HG03159 (cell line): ENCODE measurements around the gene CENPB.

Source experiments
- ATAC-seq: cut with Tn5 transposase; IDR thresholded peaks from one replicate; pipeline ENCODE4 v1.9.1; 2021; ENCODE audit warnings: mild to moderate bottlenecking, moderate library complexity; ENCODE audit not compliant: unreplicated experiment

CENPB gene

GRCh38 chr20:3751305-3751674 is 35.2 kb downstream of the CENPB start:
- no peak for ATAC-seq

DNA sequence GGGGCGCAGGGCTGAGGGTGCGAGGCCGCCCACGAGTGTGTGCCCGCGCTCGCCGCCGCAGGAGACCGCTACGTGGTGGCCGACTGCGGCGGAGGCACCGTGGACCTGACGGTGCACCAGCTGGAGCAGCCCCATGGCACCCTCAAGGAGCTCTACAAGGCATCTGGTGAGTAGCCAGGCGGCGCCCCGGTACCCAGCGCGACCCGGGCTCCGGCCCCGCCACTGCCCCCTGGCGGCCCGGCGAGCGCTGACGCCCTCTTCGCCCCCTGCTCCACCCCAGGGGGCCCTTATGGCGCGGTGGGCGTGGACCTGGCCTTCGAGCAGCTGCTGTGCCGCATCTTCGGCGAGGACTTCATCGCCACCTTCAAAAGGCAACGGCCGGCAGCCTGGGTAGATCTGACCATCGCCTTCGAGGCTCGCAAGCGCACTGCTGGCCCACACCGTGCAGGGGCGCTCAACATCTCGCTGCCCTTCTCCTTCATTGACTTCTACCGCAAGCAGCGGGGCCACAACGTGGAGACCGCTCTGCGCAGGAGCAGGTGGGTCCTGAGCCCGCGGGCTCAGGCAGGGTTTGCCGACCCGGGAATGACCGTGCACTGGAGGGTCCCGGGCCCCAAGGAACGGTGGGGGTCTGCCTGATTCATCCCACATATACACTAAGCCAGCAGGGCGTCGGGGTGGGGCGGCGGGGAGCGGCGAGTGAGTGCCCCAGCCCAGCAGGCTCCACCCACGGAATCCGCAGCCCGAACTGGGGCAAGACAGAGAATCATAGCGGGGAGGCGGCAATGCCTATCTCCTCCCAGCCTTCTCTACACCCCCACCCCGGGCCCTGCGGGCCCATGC is 36.6 kb downstream of the CENPB start:
- ATAC-seq, result no peak

GRCh38 chr20:3749087-3749688 is 37.4 kb downstream of the CENPB start:
- ATAC-seq, result no peak

DNA sequence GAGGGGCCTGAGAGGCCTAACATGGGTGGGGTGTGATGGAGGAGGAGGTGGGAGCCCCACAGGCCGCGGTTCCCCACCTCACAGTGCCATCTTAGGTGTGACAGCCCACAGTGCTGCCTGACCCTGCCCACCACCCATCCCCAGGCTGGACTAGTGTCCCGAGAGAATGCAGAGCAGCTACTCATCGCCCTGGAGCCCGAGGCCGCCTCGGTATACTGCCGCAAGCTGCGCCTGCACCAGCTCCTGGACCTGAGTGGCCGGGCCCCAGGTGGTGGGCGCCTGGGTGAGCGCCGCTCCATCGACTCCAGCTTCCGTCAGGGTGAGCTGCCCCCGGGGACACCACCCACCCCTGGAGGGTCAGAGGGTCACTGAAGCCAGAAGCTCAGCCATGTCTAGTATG is 38.5 kb downstream of the CENPB start:
- no peak for ATAC-seq

DNA sequence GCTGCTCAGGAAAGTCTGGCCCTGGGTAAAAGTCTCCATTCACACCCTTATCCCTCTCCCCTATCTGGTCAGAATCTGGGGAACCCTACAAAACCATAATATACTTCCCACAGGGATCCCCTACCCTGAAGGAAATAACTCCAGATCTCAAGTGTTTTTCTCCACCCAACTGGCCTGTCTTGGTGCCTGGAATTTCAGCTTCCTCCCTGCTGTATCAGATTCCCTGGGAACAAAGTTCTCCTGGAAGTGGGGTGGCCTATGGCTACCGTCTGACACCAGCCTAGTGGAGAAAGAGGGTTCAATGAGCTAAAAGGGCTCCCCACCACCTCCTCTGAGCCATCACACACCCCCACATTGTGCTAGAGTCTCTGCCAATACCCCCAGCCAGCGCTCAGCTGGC is 39.1 kb downstream of the CENPB start:
- ATAC-seq, result no peak

DNA sequence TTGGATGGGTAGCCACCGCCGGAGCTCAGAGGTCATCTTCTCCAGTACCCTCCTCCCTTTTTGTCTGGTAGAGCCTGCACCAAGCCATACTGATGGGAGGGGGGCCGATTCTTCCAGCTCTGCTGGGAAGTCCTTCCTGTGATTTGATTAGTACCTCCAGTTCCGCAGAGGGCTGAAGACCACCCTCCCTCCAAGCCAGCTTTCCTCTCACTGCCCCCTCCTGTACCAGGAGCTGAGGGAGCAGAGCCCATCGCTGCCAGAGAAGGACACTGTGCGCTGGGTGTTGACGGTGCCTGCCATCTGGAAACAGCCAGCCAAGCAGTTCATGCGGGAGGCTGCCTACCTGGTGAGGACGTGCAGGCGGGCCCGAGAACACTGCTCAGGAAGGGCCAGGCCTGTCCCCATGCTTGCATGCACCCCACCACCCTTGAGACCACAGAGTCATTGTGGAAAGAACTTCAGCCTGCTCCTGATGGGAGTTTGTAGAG is 40.8 kb downstream of the CENPB start:
- ATAC-seq, result no peak

GRCh38 chr20:3744806-3745685 is 41.5 kb downstream of the CENPB start:
- ATAC-seq, result no peak

- no peak for ATAC-seq
Observed at GRCh38 chr20:3744037-3744436, 42.5 kb downstream of the CENPB start.

GRCh38 chr20:3743251-3743650 is 43.3 kb downstream of the CENPB start:
- ATAC-seq, result no peak

- ATAC-seq, result no peak
Observed at GRCh38 chr20:3741836-3742458, 44.6 kb downstream of the CENPB start.

- ATAC-seq, result no peak
Observed at GRCh38 chr20:3740615-3741301, 45.8 kb downstream of the CENPB start.

- ATAC-seq, result no peak
Observed at GRCh38 chr20:3739926-3740451, 46.6 kb downstream of the CENPB start.

DNA sequence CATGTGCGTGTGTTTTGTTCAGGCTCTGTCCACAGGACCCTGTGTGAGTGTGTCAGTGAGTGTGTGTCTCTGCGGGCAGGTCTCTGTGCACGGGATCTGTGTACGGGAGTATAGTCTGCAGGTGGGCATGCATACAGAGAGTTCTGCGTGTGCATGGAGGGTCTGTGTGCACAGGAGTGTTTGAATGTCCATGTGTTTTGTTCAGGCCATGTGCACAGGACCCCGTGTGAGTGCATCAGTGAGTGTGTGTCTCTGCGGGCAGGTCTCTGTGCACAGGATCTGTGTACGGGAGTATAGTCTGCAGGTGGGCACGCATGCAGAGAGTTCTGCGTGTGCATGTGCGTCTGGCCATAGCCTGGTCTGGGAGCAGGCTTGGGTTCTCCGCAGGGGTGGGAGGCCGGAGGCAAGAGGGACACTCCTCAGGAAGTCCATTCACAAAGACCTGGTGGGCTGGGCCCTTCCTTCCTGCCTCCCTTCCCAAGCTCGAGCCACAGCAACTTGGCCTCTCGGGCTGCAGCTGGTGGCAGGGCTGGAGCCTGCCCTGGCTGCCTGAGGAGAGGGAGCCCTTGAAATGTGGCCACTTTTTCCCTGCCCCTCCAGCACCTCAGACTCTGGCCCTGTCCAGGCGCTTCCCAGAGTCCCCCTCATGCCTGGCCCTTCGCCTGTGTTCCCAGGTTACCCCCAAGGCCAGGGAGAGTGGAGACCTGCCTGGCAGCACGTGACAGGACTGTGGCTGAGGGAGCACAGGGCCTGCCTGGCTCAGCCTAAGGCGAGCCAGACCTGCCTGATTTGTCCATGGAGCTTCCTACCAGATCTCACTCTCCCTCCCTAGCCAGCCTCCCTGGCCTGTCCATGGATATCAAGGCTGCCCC is 47.2 kb downstream of the CENPB start:
- no peak for ATAC-seq

DNA sequence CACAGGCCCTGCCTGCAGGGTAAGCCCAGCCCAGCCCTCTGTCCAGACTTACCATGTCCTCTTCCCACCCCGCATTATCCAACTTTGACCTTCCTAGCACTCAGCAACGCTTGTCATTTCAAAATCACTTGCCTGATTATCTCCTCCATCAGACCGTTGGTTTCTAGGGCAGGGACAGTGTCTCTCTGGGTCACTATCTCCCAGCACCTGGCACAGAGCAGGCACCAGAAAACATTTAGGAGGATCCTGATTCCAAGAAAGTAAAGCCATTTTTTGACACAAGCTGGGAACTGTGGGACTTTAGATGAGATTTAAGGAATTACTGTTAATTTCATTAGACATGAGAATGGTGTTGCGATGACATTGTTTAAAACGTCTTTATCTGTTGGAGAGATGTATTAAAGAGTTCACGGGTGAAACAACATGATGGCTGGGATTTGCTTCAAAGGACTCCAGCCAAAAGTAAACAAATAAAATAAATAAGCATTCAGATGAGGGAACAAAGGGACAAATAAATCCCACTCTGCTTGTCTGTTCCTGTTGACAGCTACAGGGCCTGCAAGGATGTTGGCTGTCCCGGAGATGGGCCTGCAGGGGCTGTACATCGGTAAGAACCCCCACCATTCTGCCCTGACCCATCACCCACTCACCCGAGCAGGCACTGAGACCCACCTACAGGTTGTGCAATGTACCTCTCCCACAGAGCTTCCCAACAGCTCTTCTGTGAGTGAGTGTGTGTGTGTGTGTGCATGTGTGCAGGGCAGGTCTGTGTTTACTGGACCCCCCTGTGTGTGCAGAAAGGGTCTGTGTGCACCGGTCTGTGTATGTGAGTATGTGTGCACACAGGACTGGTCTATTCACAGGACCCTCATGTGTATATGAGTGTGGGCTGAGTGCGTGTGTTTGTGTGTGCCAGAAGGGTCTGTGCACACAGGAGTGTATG is 48.2 kb downstream of the CENPB start:
- ATAC-seq, result no peak

- no peak for ATAC-seq
Observed at GRCh38 chr20:3735768-3736167, 50.8 kb downstream of the CENPB start.

- no peak for ATAC-seq
Observed at GRCh38 chr20:3734111-3734843, 52.3 kb downstream of the CENPB start.
